Ovary (tissue), 9 donors: ENCODE measurements around the gene RABAC1. TPM values are rescaled to one million over a fixed set of nuclear protein-coding genes. Genes with fewer than 3 reads are reported as not detected.
"Not testable (repeated sequence)": the region's sequence is repeated elsewhere in the genome, so short reads cannot be mapped to it uniquely, and the experiment has no call there.

Experiments
- DNase-seq, 5 donors: peaks; one replicate each; pipeline ENCODE4 v3.0.0-alpha.2; 2019 to 2020
- H3K27ac ChIP-seq, 2 donors: fragments of 200-600 bp; one replicate each; pipeline versions ENCODE4 v1.5.1 to v1.8.0; 2019 to 2022
- H3K27me3 ChIP-seq: fragments of 200-600 bp; one replicate; pipeline ENCODE4 v1.8.0; 2022
- H3K36me3 ChIP-seq: fragments of 200-600 bp; sonication (generic); one replicate; pipeline ENCODE4 v1.5.1; 2019
- H3K4me1 ChIP-seq: one replicate; pipeline ENCODE4 v1.8.1; 2013; ENCODE audit warnings: mild to moderate bottlenecking, moderate library complexity; ENCODE audit not compliant: insufficient read depth
- H3K4me3 ChIP-seq: fragments of 200-600 bp; sonication (generic); one replicate; pipeline ENCODE4 v1.5.1; 2017
- H3K9me3 ChIP-seq, 2 donors: fragments of 200-600 bp in 1 of 2; sonication (generic) in 1 of 2; one replicate each; pipeline versions ENCODE4 v1.5.1 to v1.8.1; 2013 to 2019; ENCODE audit warnings: mild to moderate bottlenecking in 1 of 2, moderate library complexity in 1 of 2
- EP300 ChIP-seq: sonication (generic); formaldehyde crosslinking; IDR thresholded peaks from one replicate; pipeline ENCODE4 v1.6.1; 2017; ENCODE audit warnings: antibody characterized with exemption
- POLR2A ChIP-seq: fragments of 450-650 bp; IDR thresholded peaks from one replicate; pipeline ENCODE4 v1.6.1; 2017; ENCODE audit warnings: antibody characterized with exemption, mild to moderate bottlenecking, moderate library complexity
- WGBS, 3 donors: extraction: QIAGEN DNeasy Blood & Tissue Kit in 1 of 3; methylation state at CpG; one replicate each; pipeline versions ENCODE4 v1.1.5 to v1.1.7; 2013 to 2017; 5-methylcytosine and 5-hydroxymethylcytosine counted together
- intact Hi-C, 4 donors: fragments of 100-400 bp; cut with DNase I; formaldehyde crosslinking; loops; one replicate each; pipeline versions ENCODE4 v1.11.0 to v1.15.1; 2022 to 2023
- polyA plus RNA-seq, 2 donors: library from polyadenylated mRNA; stranded (reverse); fragments of 200-250 nt in 1 of 2; fragments of 350-450 nt in 1 of 2; fragmentation: Illumina TruSeq in 1 of 2; extraction: RNeasy Lipid Tissue Mini Kit (QIAGEN cat#74804) in 1 of 2; gene quantifications; one replicate each; pipeline ENCODE4 v1.2.3, GENCODE V29; 2013 to 2014
- total RNA-seq, 7 donors: library from RNA; depleted of rRNA in 2 of 7; stranded (reverse); fragments of >200 nt in 2 of 7; fragmentation: NEBNext Ultra II Directional in 3 of 7; extraction: Animal tissue kit (Norgen Biotek cat#: 25700) in 3 of 7; gene quantifications; one replicate each; pipeline versions ENCODE4 v1.1.0 to v1.2.4, GENCODE V29; 2016 to 2023
- TF ChIP-seq, protein P1 (sequence below), 3 donors: fragments of 450-650 bp in 2 of 3; fragments of 200-600 bp in 1 of 3; IDR thresholded peaks; one replicate each; pipeline versions ENCODE4 v1.5.1 to v1.8.0; 2016 to 2022; ENCODE audit warnings: antibody characterized with exemption in 3 of 3, mild to moderate bottlenecking in 1 of 3
- donor health status: DM: no; HTN: no; CAD: no; lungs with moderate emphysema.
- donor health status: DM: no; HTN: no; CAD: no.
- donor health status: Bipolar disorder and iron deficiency.
- donor health status: DM: yes; HTN: yes; CAD: no.
- donor health status: DM: no; HTN: no; CAD: no.
- donor health status: DM: yes; HTN: yes; CAD: no.

The RABAC1 gene
- total and polyA plus RNA-seq, 9 donors: 21.2 to 224 (median 147) TPM

DNA sequence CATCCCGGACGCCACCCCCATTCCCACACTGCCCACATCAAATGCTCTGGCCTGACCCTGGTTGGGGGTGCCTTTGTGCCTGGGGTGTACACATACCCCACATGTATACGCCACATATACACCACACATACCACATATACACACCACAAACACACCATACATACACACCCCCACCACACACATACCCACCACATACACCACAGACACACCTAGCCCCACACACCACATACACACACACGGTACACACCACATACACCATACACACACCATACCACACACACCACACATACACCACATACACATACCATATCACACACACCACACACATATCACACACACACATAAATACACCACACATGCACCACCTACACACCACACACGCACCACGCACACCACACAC is 41.0 kb downstream of the RABAC1 start:
- H3K27ac ChIP-seq: no peak overlapping the region
- intact Hi-C loops: no loop called here
- H3K4me3 ChIP-seq: no peak overlapping the region
- H3K4me1 ChIP-seq: no peaks in the 10 kb centered on the region
- 79 to 82% (median 81%) methylated on average over 6 of the region's 6 CpGs for WGBS, 3 donors
- TF ChIP-seq EP300 (no peak), POLR2A (no peak)
- TF ChIP-seq, protein P1, sequence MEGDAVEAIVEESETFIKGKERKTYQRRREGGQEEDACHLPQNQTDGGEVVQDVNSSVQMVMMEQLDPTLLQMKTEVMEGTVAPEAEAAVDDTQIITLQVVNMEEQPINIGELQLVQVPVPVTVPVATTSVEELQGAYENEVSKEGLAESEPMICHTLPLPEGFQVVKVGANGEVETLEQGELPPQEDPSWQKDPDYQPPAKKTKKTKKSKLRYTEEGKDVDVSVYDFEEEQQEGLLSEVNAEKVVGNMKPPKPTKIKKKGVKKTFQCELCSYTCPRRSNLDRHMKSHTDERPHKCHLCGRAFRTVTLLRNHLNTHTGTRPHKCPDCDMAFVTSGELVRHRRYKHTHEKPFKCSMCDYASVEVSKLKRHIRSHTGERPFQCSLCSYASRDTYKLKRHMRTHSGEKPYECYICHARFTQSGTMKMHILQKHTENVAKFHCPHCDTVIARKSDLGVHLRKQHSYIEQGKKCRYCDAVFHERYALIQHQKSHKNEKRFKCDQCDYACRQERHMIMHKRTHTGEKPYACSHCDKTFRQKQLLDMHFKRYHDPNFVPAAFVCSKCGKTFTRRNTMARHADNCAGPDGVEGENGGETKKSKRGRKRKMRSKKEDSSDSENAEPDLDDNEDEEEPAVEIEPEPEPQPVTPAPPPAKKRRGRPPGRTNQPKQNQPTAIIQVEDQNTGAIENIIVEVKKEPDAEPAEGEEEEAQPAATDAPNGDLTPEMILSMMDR (IDR thresholded peaks at IDR 0.05): no peak
- DNase-seq: no peak
- H3K9me3 ChIP-seq: no peaks in the 10 kb centered on the region
- H3K27me3 ChIP-seq: peaks cover 3% of the 10 kb centered on the region
- H3K36me3 ChIP-seq: no peaks in the 10 kb centered on the region

DNA sequence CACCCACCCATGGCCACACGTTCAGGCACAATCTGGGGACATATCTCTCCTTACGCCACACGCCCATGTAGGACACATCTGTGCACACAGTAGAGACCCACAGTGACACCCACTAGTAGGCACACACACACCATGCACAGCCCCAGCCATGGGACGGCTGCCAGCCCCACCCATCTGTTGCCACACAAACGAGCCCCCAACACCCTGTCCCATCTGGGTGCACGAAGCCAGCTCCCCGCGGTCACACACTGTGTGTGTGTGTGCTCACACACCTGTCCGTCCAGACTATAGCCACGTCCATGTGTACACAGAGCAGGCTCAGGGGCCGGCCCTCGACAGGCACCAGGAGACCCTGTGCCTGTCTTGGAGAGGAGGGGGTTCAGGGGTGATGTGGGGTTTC is 41.4 kb downstream of the RABAC1 start:
- Histone ChIP-seq H3K27ac (no peak overlapping the region), H3K4me3 (no peak overlapping the region), H3K36me3 (no peaks in the 10 kb centered on the region), H3K9me3 (no peaks in the 10 kb centered on the region), H3K4me1 (no peaks in the 10 kb centered on the region), H3K27me3 (peaks cover 3% of the 10 kb centered on the region)
- no peak for DNase-seq
- 52 to 54% (median 54%) methylated on average over 12 of the region's 12 CpGs for WGBS, 3 donors
- intact Hi-C loops: no loop called here
- no peak for TF ChIP-seq POLR2A
- TF ChIP-seq, protein P1 (IDR thresholded peaks at IDR 0.05): no peak
- no peak for TF ChIP-seq EP300

DNA sequence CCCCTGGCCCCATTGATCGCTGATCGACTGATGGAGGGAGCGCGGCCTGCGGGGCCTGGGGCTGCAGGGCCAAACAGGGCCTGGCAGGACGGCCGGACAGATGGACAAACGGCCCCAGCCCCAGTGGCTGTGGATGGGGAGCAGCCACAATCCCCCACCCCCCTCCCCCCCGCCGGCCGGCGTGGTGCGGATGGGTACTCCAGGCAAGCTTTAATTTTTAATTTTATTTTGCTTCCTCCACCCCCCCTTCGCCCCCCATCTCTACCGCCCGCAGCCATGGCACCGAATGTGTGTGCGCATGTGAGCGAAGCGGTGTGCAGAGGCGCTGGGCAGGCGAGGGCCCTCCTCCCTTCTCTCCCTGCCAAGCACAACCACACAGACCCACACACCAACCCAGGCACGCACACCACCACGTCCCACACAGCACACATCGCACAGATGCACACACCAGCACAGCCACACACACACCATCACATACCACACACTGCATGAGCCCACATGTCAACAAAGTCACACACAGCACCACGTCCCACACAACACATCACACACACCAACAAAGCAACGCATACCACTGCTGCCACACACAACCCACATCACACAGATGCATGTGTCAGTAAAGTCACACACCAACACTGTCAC is 43.2 kb downstream of the RABAC1 start:
- no peak for DNase-seq
- Histone ChIP-seq H3K4me3 (no peak overlapping the region), H3K9me3 (no peaks in the 10 kb centered on the region), H3K36me3 (no peaks in the 10 kb centered on the region), H3K4me1 (no peaks in the 10 kb centered on the region), H3K27ac (no peak overlapping the region), H3K27me3 (peaks cover 3% of the 10 kb centered on the region)
- 24 to 33% (median 28%) methylated on average over 27 of the region's 27 CpGs for WGBS, 3 donors
- intact Hi-C loops: no loop called here
- no peak for TF ChIP-seq EP300
- no peak for TF ChIP-seq POLR2A
- TF ChIP-seq, protein P1 (IDR thresholded peaks at IDR 0.05): no peak

DNA sequence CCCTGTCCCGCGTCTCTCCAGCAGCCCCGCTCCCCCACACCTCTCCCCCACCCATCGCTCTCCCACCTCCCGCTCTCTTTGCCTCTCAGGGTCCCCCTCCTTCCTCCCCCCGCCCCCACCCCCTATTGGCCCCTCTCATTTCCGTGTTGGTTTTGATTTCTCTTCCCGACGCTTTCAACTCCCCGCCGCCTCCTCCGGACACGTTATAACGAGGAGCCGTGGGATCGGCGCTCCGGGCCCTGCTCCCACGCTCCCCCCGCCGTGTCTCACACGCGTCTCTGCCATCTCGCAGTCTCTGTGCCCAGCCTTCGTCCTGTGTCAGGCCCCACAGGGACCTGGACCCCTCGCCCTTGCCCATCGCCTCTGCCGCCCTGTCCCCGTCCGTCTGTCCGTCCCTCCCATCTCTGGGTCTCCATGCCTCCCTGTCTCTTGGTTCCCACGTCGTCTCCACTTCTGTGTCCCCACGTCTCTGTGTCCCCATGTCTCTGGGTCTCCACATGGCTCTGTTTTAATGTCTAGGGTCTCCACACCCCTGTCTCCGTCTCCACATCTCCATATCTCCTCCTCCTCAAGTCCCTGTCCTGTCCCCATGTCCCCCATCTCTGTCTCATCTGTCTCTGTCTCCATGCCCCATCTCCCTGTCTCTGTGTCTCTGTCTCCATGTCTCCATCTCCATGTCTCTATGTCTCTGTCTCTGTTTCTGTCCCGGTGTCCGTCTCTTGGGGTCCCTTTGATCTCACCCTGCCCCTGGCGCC is 43.9 kb downstream of the RABAC1 start:
- no peak for DNase-seq
- Histone ChIP-seq H3K9me3 (no peaks in the 10 kb centered on the region), H3K27me3 (peaks cover 3% of the 10 kb centered on the region), H3K27ac (no peak overlapping the region), H3K36me3 (no peaks in the 10 kb centered on the region), H3K4me1 (no peaks in the 10 kb centered on the region), H3K4me3 (no peak overlapping the region)
- 3 to 4% (median 3%) methylated on average over 32 to 38 of the region's 38 CpGs for WGBS, 3 donors
- intact Hi-C loops: no loop called here
- TF ChIP-seq POLR2A (no peak), EP300 (no peak)
- TF ChIP-seq, protein P1 (IDR thresholded peaks at IDR 0.05): no peak

DNA sequence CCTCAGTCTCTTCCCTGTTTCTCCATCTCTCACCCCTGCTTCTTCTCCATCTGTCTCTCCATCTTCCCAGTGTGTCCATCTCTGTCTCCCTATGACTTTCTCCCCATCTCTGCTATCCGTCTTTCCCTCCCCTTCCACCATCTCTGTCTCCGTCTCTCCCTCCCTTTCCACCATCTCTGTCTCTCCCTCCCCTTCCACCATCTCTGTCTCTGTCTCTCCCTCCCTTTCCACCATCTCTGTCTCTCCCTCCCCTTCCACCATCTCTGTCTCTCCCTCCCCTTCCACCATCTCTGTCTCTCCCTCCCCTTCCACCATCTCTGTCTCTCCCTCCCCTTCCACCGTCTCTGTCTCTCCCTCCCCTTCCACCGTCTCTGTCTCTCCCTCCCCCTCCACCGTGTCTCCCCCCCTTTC is 44.7 kb downstream of the RABAC1 start:
- H3K27me3 ChIP-seq, H3K27ac ChIP-seq, H3K36me3 ChIP-seq, H3K4me3 ChIP-seq, H3K4me1 ChIP-seq, H3K9me3 ChIP-seq, DNase-seq, intact Hi-C loops: not testable (repeated sequence)
- 0 to 4% (median 2%) methylated on average over 5 of the region's 5 CpGs for WGBS, 3 donors
